ENCODE measurements around the gene NSUN6.
"Not testable (repeated sequence)": the region's sequence is repeated elsewhere in the genome, so short reads cannot be mapped to it uniquely, and the experiment has no call there.

NSUN6 gene

GRCh38 chr10:18659125-18659818 lies 7.9 kb upstream of the NSUN6 start, which contains the start of gene ARL5B:
TSS of gene ARL5B (plus strand) at chr10:18659431. CDS start at chr10:18659638, 207 bp downstream.
- DNase-seq, result peak; percentile 85

DNA sequence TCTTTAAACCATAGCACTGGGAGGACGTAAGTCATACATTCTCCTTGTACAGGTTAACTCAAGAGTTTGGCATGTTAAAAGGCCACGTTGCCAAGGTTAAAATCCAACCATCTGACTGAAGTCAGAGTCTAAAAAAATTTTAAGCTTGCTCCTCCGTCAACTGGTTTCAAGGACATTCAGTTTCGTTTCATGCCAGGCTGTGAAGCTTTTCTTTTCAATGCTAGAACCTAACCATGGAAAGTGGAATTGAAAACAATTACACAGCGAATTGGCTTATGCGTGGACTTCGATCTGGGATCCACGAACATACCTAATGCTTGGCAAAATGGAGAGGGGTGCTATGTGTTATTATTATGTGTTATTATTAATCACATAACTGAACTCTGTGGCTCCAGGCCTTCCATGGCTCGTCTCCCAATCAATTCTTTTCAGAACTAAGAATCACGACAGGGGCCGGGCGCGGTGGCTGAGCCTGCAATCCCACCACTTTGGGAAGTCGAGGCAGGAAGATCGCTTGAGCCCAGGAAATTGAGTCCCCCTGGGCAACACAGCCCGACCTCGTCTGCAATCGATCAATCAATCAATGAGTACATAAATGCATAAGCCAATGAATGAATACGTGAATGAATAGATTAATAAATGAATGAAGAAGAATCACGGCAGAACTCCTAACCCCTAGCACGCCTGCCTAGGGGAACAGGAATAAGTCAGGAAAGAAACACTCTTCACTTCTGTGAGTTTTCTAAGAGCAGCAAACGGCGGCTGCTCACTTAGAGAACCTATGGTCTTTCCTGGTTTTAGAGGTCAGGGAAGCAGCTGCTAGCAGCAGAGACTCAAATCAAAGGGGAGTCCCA lies 7.1 kb upstream of the NSUN6 start:
- DNase-seq, result no peak

GRCh38 chr10:18656724-18657123 lies 5.3 kb upstream of the NSUN6 start:
- DNase-seq, result no peak

DNA sequence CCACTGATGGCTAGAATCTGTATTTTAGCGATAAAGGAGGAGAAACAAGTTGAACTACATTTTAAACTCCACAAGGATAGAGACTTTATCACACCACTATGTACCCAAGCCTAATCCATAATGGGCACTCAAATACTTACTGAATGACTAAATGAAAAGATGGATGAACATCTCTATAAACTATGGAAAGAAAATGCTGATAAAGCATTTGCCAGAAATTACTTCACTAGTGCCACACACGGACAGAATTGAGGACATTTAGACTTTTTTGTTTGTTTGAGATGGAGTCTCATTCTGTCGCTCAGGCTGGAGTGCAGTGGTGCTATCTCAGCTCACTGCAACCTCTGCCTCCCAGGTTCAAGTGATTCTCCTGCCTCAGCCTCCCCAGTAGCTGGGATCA lies 1.7 kb upstream of the NSUN6 start:
- DNase-seq, result no peak

GRCh38 chr10:18650404-18650997 lies 886 bp downstream of the NSUN6 start:
- DNase-seq, result no peak

- no peak for DNase-seq
These were observed 1.9 kb downstream of the NSUN6 start for GRCh38 chr10:18649364-18649959.

GRCh38 chr10:18647945-18648344 lies 3.4 kb downstream of the NSUN6 start:
- no peak for DNase-seq

DNA sequence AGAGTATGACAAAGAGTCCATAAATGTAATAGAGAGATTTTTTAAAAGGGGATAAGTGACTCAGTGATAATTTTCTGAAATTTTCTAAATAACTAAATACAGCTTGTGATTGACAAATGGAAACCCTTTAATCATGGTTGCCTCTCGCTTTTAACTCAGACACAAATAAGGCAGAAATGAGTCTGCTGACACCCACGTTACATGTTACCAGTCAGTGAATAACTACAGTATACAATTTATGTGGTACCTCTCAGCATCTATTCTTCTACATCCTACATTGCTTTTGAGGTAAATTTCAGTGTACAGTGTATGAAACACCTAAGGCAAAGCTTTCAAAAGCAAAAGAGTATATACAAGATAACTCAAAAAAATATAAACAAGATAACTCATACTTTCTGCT lies 4.2 kb downstream of the NSUN6 start:
- DNase-seq, result no peak

GRCh38 chr10:18639719-18640118 lies 11.7 kb downstream of the NSUN6 start:
- DNase-seq, result not testable (repeated sequence)

GRCh38 chr10:18637400-18637799 lies 14.0 kb downstream of the NSUN6 start:
- DNase-seq, result not testable (repeated sequence)

DNA sequence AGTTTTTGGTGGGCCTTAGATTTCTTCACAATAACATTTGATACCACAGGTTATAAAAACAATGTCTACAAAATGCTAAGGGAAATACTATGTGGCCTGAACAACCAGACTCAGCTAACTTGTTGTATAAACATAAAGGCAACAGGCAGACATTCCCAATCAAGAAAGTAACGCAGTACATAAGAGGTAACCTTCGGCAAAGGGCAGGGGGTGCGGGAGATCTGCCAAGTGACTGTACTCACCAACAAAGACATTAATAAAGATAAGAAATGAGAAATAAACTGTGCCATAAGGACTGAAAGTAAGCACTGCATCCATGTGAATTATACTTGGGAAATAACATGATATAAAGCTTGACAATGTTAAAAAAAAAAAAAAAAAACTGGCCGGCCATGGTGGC lies 15.4 kb downstream of the NSUN6 start:
- DNase-seq, result no peak

DNA sequence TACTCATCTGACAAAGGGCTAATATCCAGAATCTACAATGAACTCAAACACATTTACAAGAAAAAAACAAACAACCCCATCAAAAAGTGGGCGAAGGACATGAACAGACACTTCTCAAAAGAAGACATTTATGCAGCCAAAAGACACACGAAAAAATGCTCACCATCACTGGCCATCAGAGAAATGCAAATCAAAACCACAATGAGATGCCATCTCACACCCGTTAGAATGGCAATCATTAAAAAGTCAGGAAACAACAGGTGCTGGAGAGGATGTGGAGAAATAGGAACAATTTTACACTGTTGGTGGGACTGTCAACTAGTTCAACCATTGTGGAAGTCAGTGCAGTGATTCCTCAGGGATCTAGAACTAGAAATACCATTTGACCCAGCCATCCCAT lies 18.9 kb downstream of the NSUN6 start:
- DNase-seq, result not testable (repeated sequence)

- peak; percentile 51 for DNase-seq
These were observed 23.9 kb downstream of the NSUN6 start for GRCh38 chr10:18627452-18628018.

GRCh38 chr10:18625886-18626285 lies 25.5 kb downstream of the NSUN6 start:
- no peak for DNase-seq

DNA sequence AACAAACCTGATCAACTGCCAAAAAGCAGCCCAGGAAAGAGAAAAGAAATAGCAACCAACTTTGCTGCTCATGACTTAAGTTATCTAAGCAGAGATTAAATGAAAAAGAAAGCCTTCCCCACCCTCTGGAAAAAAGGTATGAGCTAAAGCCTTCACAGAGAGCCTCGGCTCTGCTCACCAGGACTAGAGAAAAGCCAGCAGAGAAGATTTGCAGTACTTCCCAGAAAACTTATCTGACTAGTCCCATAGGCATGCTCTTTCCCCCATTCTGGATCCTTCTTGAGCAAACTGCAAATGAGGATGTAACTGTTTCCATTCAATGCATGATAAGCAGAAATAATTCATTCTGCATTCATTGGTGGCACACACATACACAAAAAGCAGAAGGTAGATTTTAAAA lies 27.7 kb downstream of the NSUN6 start:
- DNase-seq, result not testable (repeated sequence)

GRCh38 chr10:18620856-18621255 lies 30.5 kb downstream of the NSUN6 start:
- DNase-seq, result no peak

- peak; percentile 85 for DNase-seq
These were observed 32.4 kb downstream of the NSUN6 start for GRCh38 chr10:18619016-18619415.

DNA sequence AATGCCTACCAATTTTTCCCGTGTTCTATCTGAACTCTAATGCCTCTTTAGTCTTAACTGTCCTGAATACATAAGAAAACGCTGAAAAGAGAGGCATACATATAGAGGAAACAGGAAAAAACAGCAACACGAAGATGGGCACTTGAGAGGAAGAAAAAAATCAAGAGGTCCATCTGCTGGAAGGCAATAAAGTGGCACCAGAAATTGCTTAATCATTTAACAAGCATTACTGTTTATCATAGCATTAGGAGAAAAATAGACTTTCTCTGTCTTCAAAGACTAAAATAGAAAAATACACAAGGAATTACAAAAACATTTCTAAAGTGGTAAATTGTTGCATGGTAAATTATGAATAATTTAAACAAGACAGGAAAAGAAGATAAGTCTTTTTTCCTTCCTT lies 35.0 kb downstream of the NSUN6 start:
- DNase-seq, result no peak

- DNase-seq, result no peak
These were observed 35.8 kb downstream of the NSUN6 start for GRCh38 chr10:18615618-18616017.

DNA sequence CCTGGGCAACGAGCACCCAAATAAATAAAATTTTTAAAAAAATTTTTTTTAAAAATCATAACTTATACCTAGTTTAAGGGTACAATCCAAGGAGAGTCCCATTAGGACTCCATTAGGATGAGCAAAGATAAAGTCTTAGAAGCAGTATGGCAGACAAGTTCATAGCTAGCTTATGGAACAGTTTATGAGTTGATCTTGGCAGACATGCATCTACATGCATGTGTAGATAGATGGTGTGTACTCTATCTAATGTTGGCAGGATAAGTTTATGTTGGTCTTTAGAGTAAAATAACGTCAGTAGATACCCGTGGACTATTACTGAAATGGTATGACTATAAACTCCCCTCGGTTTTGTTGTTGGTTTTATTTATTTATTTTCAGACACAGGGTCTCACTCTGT lies 40.2 kb downstream of the NSUN6 start:
- no peak for DNase-seq

GRCh38 chr10:18610517-18610916 lies 40.9 kb downstream of the NSUN6 start:
- peak; percentile 55 for DNase-seq

DNA sequence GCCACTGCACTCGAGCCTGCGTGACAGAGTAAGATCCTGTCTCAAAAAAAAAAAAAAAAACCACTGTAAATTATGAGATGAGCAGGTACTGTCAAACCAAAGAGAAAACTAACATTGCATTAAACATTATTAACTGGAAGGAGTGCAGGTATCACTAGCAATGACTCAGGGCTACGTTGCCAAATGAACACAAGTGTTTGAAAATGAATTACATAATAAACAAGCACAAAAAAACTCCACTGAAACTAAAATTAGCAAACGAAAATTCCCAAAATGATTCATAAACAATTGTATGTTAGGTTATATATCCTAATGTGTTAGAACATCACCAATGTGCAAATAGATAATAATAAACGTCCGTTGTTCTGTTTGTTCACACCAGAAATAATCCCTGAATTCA lies 42.8 kb downstream of the NSUN6 start:
- no peak for DNase-seq
